GM21528 (cell line): Measurements from ENCODE around the gene SPATA1.
"Not testable (repeated sequence)": the region's sequence is repeated elsewhere in the genome, so short reads cannot be mapped to it uniquely, and the experiment has no call there.

Experiments
- ATAC-seq: cut with Tn5 transposase; IDR thresholded peaks from one replicate; pipeline ENCODE4 v1.9.1; 2021; ENCODE audit warnings: mild to moderate bottlenecking, moderate library complexity; ENCODE audit not compliant: unreplicated experiment, low FRiP score

The SPATA1 gene

GRCh38 chr1:84585803-84586202 is 79.6 kb downstream of the SPATA1 start:
- no peak for ATAC-seq

- ATAC-seq = no peak
Measured at GRCh38 chr1:84587099-84587498, 80.9 kb downstream of the SPATA1 start.

- not testable (repeated sequence) for ATAC-seq
Measured at GRCh38 chr1:84594959-84595358, 88.8 kb downstream of the SPATA1 start.

- ATAC-seq = no peak
Measured at GRCh38 chr1:84597011-84597410, 90.8 kb downstream of the SPATA1 start.

- no peak for ATAC-seq
Measured at GRCh38 chr1:84598418-84598817, 92.2 kb downstream of the SPATA1 start.

GRCh38 chr1:84598846-84599741 is 92.9 kb downstream of the SPATA1 start:
- ATAC-seq = peak; percentile 87

GRCh38 chr1:84600796-84601195 is 94.6 kb downstream of the SPATA1 start:
- ATAC-seq = no peak

GRCh38 chr1:84603223-84603622 is 97.0 kb downstream of the SPATA1 start:
- ATAC-seq = no peak

GRCh38 chr1:84603941-84604830 is 98.0 kb downstream of the SPATA1 start:
- no peak for ATAC-seq

- ATAC-seq = no peak
Measured at GRCh38 chr1:84605157-84605556, 99.0 kb downstream of the SPATA1 start.

- no peak for ATAC-seq
Measured at GRCh38 chr1:84606977-84607376, 100.8 kb downstream of the SPATA1 start.

GRCh38 chr1:84611091-84611490 is 104.9 kb downstream of the SPATA1 start:
- no peak for ATAC-seq

- ATAC-seq = no peak
Measured at GRCh38 chr1:84611796-84612195, 105.6 kb downstream of the SPATA1 start.

GRCh38 chr1:84613026-84613425 is 106.8 kb downstream of the SPATA1 start:
- no peak for ATAC-seq

GRCh38 chr1:84613887-84614286 is 107.7 kb downstream of the SPATA1 start:
- no peak for ATAC-seq

- ATAC-seq = no peak
Measured at GRCh38 chr1:84615790-84616189, 109.6 kb downstream of the SPATA1 start.
